NCI-H2081 treated with DMSO at 0.1 percent for 48 hours (cell line): Measurements from ENCODE around the gene DVL1.

Source experiments
- DNase-seq: peaks from one replicate; lab custom pipeline; 2025; lab: John Stamatoyannopoulos, UW

The DVL1 gene

DNA sequence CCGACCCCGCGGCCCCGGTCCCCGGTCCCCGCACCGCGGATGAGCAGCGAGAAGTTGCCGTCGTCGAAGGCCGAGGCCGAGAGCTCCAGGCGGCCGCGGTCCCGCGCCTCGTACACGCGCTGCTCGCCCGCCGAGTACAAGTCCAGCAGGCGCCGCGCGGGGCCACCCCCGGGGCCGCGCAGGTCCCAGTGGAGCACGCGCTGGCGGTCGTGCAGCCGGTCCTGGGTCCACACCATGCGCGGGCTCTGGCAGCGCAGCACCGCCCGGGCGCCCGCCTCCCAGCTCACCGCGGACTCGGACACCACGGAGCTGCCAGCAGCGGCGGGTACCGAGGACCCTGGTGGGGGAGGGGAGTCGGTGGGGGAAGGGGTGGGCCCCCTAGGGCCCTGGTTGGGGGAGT lies 6.2 kb upstream of the DVL1 start:
- DNase-seq: no peak

- no peak for DNase-seq
These were observed 5.3 kb upstream of the DVL1 start for GRCh38 chr1:1354271-1355247.

DNA sequence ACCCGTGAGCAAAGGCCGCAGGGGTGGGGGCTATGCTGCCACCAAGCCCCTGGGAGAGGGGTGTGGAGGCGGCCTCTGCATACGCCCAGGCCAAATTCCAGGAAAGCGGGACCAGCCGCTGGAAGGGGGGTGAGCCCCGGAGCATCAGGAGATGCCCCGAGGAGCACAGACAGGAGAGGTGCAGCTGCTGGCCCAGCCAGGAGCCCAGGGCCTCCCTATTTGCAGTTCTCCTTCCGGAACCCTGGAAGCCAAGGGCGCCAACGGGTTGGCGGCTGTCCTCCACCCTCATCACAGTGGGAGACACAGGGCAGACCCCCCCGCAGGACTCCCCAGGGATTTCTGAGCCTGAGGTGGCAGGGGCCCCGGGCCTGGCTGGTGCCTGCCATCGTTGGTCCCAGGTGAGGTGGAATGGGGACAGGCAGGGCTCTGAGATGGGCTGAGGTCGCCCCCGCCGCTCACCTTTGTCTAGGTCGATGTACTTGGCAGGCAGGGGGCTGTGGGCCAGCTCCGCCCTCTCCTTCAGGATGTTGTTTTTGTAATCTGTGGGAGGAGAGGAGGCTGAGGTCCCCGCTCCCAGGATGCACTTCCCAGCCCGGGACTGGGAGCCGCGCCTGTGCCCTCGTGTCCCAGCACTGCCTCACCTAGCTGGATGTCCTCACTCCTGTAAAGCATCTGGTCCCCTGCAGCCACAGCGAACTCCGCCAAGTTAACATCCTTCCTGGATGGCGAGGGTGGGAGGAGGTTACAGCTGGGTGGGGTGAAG lies 4.4 kb upstream of the DVL1 start:
- DNase-seq: no peak

- DNase-seq: no peak
These were observed 3.7 kb upstream of the DVL1 start for GRCh38 chr1:1352786-1353388.

- DNase-seq: no peak
These were observed 2.6 kb upstream of the DVL1 start for GRCh38 chr1:1351511-1352427.

- no peak for DNase-seq
These were observed 580 bp downstream of the DVL1 start for GRCh38 chr1:1348420-1349255.

DNA sequence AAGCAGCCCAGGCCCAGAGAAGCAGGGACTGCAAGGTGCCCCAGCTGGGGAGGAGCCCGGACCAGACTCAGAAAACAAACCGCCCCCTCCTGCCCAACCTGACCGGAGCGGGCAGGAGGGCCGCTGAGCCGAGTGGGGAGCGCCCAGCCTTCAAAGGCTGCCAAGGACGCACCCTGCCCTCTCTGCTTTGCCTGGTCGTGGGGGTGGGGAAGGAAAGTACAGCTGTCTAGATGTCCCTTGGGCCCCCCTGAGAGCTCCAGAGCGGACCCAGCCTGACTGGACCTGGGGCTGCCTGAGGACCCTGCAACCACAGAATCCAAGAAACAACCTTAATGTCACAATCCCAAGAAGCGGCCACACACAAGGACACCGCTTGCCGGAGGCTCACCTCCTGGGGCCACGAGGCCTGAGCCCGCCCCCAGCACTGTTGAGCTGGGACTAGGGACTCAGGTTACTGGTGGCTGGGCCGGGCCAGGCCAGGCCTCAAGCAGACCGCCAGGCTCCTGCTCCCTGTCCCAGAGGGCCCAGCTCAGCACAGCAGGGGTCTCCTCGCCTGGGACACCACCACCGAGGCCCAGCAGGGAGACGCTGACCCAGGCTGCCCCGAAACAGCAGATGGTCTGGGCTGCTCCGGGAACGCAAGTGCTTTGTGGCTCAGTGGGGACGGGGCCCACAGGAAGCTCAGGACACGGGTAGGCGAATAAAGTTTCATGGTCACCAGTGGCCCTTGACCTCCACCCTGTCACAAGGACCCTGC lies 1.4 kb downstream of the DVL1 start:
- no peak for DNase-seq

DNA sequence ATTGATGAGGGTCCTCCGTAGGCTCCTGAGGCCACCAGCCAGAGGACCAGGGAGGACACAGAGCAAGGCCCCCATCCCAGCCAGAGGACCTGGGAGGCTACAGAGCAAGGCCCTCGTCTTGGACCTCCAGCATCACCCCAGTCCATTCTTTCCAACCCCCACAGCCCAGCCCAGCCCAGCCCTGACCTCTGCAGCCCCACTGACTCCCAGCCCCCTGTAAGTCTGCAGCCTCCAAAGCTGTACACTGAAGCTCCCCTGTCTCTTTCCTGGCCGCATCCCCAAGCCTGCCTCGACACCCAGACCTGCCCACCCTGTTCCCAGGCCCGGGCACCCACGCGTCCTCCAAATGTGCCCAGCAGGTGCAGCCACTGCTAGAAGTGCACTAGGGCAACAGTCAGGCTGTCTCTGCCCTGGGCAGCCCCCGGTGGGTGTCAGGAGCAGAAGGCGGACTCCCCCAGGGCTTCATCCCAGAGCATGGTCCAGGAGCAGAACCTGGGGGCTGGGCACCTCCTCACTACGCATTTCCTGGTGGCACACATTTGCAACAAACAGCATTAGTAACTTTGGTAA lies 2.1 kb downstream of the DVL1 start:
- DNase-seq: no peak

- DNase-seq: no peak
These were observed 2.7 kb downstream of the DVL1 start for GRCh38 chr1:1346501-1346890.

DNA sequence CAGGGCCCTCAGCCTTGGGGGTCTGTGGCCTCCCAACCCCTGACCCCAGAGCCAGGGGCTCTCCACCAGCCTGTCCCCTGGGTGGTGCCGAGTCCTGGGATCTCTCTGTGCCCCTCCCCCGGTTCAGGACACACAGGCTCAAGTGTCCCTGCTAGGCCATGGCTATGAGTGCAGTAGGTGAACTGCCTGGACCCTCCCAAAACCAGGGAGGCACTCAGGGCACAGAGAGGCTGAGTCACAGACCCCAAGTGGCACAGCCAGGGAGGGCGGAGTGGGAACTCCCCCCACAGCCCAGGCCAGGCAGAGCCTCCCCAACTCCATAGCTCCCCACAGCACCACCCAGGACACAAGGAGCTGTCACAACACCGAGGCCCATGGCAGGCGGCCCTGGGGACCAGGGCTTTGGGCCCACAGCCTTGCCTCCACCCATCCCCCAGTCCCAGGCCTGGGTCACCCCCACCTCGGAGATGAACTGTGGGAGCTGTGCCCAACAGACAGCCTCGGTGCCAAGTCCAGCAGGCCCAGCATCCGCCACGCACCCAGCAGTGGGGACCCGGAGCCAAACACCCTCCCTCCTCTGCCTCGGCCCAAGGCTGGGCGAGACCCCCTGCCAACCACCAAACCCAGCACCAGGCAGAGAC lies 3.2 kb downstream of the DVL1 start:
- DNase-seq: no peak

DNA sequence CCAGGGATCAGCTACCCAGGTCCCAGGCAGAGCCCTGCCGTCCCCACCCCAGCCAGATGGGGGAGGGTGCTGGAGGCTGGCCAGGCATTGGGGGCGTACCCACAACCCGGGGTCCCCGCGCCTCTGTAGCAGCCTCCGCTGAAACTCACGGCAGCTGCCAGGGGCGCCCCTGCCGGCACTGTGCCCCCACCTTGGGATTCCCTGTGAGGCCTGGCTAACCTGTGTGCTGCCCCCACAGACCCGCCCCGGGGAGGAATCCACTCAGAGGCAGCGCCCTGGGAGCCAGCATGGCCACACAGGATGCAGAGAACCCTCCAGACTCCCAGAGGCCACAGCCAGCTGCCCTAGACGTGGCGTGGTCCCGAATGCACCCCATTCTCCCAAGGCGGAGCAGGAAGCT lies 3.8 kb downstream of the DVL1 start:
- no peak for DNase-seq

DNA sequence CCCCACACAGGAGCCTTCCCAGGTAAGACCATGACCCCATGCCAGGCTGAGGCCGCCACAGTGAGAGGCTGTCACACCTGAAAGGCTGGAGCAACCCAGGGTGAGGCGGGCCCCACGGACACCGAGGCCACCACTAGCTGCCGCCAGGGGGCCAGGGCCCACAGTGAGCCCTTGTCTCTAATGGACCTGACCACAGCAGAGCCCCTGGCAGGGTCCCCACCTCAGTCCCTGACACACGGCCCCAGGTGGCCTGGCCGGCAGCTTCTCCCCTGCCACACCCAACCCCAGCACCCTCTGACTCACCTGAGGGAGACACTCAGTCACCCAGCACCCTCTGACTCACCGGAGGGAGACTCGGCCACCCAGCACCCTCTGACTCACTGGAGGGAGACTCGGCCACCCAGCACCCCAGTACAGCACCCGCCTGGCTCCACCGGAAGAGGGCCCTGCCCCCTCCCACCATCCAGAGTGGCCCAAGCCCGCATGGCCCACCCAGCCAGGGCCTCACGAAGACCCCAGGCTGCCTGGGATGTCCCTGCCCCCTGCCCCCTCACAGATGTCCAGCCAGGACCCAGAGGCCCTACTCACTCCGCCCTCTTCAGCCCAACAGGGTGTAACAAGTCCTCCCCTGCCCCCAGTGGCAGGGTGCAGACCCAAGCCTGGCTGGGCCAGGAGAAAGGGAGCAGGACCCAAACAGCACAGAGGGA lies 4.4 kb downstream of the DVL1 start:
- no peak for DNase-seq

GRCh38 chr1:1343811-1344421 lies 5.3 kb downstream of the DVL1 start:
- DNase-seq: no peak

GRCh38 chr1:1342584-1343115 lies 6.6 kb downstream of the DVL1 start:
- no peak for DNase-seq

DNA sequence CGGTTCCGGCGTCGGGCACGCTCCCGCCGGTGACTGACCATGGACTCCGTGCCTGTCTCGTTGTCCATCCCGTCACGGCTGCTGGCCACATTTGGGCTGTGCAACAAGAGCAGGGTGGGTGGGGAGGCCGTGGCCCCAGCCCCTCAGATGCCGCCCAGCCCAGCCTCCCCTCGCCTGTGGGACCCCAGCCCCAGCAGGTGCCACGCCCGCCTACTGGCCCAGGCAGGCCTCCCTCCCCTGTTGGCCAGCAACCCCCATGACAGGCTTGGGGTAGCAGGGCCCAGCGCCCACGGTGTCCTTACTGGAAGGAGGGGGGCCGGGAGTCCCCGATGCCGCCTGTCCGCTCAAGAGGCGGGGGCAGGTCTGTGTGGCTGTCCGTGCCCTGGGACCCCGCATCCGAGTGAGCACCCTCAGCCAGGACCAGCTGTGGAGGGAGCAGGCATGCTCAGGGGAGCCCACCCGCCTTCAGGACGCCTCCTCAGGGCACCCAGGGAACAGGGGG lies 7.1 kb downstream of the DVL1 start:
- no peak for DNase-seq

DNA sequence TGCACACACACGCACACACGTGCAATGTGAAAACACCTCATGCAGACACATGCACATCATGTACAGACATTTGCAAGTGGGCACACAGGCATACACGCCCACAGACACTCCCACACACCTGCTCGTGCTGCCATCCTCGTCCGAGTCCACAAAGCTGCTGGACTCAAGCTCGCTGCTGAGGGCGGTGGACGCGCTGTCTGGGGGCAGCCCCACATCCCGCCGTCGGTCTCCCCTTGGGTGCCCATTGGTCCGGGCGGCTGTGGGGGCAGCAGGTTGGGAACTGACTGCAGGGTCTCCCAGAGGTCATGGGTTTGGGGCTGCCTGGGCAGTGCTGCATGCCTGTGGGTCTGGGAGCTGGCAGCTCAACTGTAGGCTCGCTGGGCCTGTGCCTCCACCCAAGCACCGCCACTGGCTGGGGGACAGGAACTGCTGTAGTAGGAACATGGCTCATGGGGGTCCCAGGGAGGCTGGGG lies 7.6 kb downstream of the DVL1 start:
- DNase-seq: no peak

DNA sequence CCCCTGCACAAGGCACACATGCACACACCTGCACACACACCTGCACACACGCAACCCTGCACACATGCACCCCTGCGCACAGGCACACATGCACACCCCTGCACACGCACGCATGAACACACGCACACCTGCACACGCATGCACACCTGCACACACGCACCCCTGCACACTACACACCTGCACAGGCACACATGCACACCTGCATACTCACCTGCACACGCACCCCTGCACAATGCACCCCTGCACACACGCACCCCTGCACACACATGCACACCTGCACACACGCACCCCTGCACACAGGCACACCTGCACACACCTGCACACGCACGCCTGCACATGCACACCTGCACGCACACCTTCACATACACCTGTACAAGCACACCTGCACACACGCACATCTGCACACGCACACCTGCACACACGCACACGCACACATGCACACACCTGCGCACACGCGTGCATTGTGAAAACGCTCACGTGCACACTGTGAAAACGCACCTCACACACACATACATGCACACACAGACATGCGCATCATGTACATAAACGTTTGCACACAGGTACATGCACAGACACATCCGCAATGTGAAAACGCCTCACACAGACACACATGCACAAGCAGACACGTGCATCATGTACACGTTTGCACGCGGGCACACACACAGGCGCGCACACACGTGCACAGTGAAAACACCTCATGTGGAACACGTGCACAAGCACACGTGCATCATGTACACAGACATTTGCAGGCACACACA lies 8.2 kb downstream of the DVL1 start:
- no peak for DNase-seq
